G401 (cell line): ENCODE measurements around the gene TCF4. TPM values are rescaled to one million over a fixed set of nuclear protein-coding genes. Genes with fewer than 3 reads are reported as not detected.

Experiments
- DNase-seq: peaks from one replicate; pipeline ENCODE4 v3.0.0-alpha.2; 2015; ENCODE audit warnings: low spot score
- in situ Hi-C: cut with HindIII; loops from 2 replicates; pipeline ENCODE4 v1.10.0; 2016; ENCODE audit warnings: low sequenced_read_pairs, mixed read lengths
- total RNA-seq: library from RNA; depleted of rRNA; stranded (reverse); fragments of >200 nt; shearing (Covaris generic); gene quantifications from 2 replicates; pipeline ENCODE4 v1.2.3, GENCODE V29; 2014

The TCF4 gene
- total RNA-seq, 1 experiment from 2014 or later: 6.8 TPM

DNA sequence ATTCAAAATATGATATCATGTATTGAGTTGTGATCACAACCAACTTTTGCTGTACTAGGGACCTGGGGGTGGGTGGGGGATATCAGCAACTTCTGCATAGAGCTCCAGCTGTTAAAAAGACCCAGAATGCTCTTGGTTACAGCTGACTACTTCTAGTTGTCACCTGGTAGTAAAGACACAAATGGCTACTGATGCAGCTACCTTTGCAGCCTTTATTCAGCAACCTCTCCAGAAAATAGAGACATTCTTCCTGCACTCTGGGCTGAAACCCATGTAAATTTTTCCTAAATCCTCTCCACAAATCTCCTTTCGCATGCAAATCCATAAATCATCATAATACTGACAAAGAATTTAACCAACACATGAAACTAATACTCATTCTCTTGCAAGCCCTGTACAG, 238.3 kb downstream of the TCF4 start:
- in situ Hi-C loops: no loop called here
- no peak for DNase-seq

DNA sequence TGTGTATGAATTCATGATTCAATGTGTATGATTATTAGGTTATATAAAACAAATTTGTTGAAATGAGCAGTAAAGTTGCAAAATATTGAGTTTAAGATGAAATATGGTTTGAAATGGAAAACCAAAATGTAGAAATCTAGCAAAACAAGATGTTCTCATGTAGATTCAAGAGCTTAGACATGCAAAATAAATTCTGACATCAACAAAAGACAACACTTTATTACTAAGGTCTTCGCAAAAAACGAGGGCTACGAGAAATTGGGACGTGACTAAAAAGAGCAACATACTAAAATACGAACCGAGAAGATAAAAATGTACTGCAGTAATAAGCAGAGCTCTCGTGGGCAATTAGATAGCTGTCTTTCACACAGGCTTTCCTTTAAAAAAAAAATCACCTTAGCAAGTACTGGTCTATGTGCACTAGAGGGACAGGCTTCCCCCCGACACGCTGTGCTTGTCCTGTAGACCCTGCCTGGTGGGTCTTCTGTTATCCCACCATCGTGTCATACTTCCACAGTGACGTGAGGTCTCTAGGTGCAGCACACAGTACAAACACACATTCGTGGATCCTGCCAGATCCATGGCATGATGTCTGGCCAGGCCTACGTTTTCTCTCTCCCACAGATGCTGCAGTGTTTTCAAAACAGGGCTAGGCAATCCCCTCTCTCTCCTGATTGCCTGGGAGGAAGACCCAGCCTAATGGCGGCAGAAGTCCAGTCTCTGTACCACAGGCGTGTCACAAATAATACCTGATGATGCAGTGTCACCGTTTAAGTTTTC, 240.8 kb downstream of the TCF4 start:
- DNase-seq: peak; percentile 83
- in situ Hi-C loops: no loop called here

DNA sequence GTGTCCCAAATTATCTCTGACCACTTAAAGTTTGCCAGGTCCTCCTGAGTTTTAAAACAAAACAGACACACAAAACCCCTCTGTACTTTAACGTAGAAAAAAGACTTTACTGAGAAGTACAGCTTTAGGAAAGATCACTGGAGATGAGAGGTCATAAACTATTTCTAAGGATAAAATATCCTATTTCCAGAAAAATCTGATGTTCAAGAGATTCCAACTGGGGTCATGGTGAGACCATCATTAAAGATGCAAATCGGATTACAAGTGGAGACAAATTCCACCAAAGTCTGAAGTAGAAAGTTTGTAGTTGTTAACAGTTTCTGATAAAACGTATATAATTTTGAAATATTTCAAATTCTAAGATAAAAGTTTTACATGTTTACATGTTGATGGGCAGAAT, 241.6 kb downstream of the TCF4 start:
- in situ Hi-C loops: no loop called here

DNA sequence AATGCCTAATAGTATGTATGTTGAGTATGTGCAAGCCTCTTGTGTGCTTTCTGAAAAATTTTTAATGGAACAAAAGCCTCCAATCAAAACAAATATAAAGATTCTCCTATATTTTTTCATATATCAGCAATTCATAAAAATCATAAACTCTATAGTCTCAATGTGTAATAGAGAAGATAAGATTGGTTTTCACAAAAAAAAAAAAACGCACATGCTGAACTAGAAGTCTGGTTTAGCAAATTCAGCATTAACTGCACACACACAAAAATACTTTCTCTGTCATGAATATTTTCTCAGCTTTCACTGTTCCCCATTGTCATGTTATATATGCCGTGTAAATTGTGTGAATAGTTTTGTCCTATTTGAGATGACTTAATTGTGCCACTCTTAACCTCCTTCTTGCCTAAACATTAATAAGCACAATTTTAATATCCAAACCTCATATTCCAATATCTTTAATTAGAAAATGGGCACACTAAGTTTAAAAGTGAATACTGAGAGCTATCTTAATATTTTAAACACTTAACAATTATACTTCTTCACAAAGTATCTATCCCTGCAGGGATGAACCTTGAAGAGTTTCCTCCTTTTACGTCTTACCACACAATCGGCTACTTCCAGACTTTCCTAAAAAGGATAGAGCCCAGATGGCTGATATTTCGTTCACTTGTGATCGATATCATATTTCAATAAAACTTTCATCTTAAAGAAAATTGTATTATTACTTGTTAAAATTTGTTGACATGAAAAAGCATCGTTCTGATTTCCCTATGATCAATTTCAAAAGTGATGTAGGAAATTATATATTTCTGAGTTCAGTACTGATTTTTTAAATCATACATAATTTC, 242.7 kb downstream of the TCF4 start:
- no peak for DNase-seq
- in situ Hi-C loops: no loop called here

More for the DNA sequence above, 241.6 kb downstream of the TCF4 start:
- DNase-seq: no peak

DNA sequence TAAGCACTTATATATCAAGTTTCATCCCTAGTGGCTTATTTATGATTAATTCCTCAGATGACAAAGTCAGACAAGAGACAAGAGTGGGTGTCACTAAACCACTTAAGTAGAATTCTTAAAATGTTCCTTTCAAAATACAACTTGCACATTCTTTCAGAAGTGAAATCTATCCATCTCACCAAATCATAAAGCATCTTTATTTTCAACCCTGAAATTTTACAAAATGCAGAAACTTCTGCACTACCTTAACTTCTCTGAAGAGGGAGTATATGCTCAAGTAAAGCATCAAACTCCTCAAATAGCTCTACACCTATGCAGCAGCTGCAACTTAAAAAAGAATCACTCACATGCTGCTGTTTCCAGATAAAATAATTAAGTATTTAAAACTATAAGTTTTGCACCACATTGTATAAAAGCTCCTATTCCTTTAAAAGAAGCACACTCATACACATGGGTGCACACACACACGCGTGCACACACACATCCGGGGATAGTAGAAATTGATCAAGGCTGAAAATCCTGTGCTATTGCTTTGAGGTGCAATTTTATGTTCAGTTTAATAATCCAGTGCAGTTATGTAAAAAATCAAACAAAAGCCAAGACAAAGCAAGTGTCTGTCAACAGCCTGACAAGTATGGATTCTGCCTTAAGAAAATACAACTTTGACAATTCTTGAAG, 244.5 kb downstream of the TCF4 start:
- DNase-seq: peak; percentile 64
- in situ Hi-C loops: no loop called here

DNA sequence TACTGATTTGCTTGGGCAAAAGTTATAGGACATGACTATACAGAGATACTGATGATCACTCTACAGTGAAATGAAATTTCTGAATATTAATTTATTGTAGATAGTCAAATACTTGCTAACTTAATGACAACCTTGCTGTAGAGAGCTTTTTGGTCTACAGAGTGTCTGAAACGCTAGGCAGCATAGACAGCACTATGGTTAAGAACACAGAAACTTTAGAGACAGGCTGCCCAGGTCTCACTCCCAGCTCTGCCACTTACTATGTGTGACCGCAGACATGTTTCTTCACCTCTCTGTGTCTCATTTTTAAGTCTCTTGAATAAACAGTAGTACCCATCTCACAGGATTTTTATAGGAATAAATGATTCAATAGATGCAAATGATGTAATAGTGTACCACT, 247.0 kb downstream of the TCF4 start:
- in situ Hi-C loops: no loop called here
- no peak for DNase-seq

DNA sequence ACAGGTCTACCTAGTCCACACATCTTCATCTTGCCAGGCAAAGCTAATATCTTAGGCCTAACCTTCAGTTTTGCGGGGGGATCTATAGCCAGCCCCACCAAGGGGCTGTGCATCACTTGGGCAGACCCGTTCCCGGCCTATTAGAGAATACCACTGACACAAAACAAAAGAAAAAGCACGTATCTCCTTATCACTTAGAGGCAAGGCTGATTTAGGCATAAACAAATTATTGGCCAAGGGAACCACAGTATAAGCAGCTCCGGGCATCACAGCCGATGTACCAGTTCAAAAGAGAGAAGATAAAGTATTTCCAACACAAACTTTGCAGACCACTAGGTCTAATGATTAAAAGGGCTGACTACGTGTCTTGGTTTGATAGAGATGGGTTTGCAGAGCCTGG, 248.0 kb downstream of the TCF4 start:
- DNase-seq: no peak
- in situ Hi-C loops: no loop called here

DNA sequence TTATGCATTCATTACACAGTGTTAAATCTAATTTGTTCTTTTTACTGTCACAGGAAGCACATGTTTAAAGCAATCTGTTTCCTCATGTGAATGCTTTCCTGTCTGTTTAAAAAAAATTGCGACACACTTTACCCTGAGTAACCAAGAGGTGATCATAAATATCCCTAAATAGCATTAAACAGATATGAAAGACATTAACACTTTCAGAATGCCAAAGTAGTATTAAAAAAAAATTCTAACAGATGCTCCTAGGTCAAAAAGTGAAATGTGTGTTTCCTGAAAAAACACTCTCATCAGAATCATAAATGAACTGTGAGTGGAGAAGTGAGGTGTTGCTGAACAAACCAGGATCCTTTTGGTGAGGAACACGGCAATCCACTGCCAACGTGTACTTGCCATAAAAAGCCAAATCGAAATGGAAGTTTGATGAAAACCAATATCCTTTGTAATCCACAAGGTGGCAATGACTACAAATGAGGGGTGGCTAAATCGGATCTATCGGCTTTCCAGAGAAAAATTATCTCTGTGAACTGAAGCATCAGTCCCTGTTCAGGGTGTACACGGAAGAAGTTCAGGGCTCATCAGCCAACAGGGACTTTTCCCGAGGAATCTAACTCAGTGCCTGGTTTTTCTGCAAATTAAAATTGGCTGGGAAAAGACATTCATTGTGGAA, 248.9 kb downstream of the TCF4 start:
- peak; percentile 58 for DNase-seq
- in situ Hi-C loops: no loop called here

DNA sequence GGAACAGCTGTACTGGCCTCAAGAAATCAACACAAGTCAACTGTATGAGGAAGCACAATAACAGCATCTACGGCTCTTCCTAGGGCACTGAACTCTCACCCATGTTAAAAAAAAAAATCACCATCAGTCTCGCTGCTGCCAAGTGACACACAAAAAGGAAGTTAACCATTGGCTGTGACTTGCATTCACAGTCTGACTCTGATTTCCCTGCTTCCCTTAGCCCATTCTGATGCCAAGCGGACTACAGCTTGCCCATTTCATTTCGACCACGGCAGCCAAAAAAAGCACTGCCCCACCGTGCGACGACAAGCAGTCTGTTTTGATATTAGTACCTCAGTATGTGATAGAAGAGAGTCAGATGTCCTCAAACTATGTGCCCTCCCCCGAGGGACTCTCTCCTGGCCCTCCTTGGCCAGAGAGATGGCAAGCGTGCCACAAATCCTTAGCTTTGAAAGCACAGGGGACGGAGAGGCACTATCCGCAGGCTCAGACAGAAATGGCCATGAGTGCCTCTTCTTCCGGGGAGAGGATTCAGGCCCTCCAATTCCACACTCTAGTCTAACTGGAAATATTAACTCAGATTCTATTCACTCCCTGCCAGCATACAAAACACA, 250.0 kb downstream of the TCF4 start:
- in situ Hi-C loops: no loop called here
- DNase-seq: peak; percentile 98

DNA sequence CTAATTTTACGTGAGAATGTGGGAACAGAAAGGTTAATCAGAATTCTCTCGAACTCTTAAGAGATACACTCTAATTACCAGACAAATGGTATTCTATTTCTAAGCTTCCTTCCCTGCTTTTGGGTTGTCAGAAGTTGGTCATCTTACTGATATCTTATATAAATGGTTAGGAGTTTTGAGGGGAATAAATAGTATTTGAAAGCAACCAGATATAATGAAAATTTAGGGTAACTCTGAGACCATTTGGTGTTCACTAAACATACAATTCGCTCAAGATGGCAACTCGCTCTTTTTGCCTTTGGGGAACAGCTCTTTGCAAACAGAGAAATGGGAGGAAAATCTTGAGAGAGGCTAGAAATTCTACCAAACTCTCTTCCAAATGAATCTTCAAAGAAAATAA, 250.9 kb downstream of the TCF4 start:
- in situ Hi-C loops: no loop called here
- no peak for DNase-seq

DNA sequence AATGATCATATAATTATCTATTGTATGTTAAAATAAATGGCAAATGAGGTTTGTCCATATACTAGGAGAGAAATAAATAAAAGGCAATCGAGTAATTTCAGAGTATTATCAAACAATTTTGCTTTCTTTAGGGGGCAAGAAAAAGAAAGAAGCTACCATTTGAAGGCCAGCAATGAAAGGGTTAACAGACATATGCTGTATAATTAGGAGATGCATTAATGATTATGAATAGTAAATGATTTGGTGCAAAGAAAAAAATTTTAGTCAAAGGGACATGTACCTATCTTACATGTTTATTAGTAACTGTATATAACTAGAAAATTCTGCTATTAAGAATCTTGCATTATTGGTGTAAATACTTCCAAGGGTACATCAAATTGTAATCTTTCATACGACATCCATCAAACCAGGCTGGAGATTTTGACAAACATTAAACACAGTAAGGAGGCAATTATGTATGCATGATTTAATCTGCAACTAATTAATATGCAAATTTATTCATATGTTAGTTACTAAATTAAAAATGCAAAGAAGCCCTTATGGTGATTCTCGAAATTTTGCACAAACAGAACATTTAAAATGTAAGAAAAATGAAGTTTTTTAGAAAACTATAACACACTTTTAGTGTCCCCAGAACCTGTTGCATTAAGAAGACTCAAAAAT, 251.4 kb downstream of the TCF4 start:
- DNase-seq: no peak
- in situ Hi-C loops: no loop called here

DNA sequence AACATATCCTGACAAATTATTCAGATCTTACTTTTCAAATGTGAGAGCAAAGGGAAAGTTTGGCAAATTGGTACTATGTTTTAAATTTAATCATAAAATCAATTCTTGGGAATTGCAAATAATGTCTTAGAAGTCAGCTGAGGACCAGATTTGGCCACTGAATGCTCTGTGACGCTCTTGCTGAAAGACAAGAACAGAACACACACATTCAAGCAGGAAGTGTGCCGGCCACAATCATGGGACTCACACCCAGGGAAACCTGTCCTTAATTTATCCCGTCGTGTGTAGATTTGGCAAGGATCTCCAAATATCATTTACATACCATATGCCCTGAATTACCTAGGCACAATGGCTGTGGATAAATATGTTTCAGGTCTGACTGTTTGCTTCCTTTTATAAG, 253.1 kb downstream of the TCF4 start:
- peak; percentile 83 for DNase-seq
- in situ Hi-C loops: no loop called here

DNA sequence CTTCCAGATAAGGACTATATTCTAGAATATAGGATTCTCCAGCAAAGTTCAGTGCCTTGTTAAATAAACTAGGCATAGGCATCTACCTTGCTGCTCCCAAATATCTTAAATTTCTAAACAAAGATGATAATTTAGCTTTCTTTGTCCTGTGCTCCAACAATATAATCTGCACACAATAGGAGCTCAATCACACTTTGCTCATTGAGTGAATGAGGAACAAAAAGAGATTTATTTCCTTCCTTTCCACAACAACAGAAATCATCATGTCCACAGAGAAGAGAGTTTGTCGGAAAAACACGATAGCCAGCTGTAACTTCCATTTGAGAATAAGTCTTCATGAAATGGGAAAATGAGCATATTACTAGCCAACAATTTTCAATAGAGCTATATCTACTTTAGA, 256.7 kb downstream of the TCF4 start:
- DNase-seq: no peak
- in situ Hi-C loops: no loop called here

DNA sequence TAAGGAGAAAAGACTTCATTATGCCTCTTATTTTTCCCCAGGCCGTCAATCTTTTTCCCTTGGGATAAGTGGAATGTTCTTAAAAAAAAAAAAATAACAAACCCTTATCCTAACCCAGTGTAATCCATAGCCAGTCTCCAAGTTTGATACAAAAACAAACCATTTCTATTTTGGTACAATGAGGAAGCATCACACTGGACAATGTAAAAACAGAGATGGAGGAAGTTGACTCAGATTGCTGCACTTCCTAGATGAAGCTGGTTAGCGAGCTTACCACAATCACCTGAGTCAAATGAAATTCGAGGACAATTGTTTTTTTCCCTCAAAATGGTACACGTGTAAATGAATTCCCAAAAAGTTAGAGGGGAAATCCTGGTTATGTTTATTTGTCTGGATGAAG, 259.7 kb downstream of the TCF4 start:
- in situ Hi-C loops: no loop called here
- DNase-seq: no peak

DNA sequence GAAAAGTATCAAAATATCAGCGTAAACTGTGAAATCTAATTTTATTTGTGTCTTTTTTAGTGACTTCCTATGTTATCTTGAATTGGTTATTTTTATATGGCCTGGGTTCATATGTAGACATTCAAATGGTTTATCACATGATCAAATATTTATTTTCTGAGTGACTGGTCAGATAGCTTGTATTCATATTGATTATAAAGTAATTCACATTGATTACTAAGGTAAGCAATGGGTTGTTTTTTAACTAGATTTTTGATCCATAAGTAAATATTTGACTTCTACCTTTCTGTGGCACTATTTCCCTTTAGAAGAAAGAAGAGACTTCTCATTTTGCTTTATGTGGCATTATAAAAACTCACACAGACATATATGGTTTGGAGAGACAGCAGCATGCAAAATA, 260.5 kb downstream of the TCF4 start:
- in situ Hi-C loops: no loop called here
- DNase-seq: no peak

DNA sequence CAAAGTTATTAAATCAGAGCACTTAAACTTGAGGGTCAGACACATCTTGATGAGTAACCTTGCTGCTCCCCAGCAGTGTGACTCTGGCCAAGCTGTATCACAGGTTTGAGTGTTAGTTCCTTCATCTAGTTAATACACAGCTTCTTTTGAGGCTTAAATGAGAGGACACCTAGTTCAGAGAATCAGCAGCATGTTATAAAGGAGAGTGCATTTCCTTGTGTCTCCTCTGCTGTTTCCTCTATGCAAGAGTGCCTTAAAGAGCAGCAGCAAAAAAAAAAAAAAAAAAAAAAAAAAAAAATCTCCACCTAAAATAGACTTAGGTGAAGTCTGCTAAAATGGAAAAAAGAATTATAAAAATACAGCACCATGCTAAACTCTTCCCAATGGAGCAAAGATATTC, 261.9 kb downstream of the TCF4 start:
- DNase-seq: no peak
- in situ Hi-C loops: no loop called here

DNA sequence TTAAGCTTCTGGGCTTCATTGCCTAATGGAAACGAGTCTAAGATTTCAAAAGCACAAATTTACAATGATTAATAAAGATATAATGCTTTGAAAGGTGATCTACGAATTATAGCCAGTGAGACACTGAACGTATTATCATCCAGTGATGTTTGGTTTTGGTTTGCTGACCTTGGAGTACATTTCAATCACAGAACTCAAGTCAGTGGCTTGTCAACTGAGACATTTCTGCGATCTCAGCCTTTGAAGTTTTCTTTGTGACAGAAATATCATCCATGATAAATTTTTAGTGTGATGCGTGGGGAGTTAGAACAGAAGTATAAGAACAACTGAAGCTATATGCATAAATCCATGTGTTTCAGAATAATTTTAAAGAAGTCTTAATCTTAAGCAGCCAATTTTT, 263.8 kb downstream of the TCF4 start:
- in situ Hi-C loops: no loop called here

DNA sequence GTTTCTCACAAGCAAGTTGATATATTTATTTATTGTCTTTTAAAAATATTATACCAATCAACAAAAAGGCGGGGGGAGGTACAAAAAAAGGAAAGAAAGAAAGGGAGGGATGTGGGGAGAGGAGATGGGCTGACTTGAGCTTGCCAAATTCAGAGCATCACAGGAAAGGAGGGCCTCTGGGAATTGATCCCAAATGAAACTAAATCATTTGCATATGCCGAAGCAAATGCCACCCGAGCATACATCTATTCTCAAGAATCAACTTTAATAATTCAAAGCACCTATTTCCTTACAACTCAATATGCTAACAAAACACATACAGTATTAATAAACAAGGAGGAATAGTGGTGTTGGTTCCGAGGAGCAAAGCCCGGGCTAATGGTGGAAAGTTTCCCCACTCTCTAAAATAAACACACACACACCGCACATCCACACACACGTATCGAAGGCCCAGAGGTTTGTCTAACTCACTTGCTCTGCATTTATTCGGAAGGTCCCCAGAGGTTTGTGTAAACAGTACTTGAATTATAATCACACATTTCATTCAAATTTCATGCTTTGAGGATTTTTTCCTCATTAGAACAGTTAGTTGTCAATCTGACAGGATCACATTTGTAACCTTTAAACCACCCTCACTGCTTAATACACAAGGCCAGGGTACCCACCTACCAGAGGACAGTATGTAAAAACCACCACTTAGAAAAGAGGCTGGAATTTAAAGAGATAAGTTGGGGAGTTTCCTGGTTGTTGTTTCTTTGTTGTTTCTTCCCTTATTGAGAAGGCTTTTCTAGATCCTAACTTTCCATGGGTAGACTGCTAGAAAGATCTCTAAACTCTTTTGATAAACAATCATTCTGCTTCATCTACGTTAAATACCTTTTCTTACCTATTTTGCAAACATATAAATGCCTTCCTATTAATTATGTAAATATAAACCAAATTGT, 264.7 kb downstream of the TCF4 start:
- in situ Hi-C loops: no loop called here

More for the DNA sequence above, 263.8 kb downstream of the TCF4 start:
- no peak for DNase-seq

More for the DNA sequence above, 264.7 kb downstream of the TCF4 start:
- peak; percentile 58 for DNase-seq
